ENCODE data around the gene CFAP100. TPM values are rescaled to one million over a fixed set of nuclear protein-coding genes. Genes with fewer than 3 reads are reported as not detected.
A peak's percentile ranks its signal among the peaks of the same experiment; 100 is the strongest.

The CFAP100 gene
- total RNA-seq, 2 donors from 2014 or later = not detected

GRCh38 chr3:126442094-126442855 is 47.6 kb downstream of the CFAP100 start:
- no peaks in the 10 kb centered on the region for H3K4me1 ChIP-seq
- no peaks in the 10 kb centered on the region for H3K27me3 ChIP-seq
- no peaks in the 10 kb centered on the region for H3K9me3 ChIP-seq
- peaks cover 27% of the 10 kb centered on the region for H3K36me3 ChIP-seq
- no peak overlapping the region for H3K4me3 ChIP-seq
- H3K27ac ChIP-seq = no peak overlapping the region
- TF ChIP-seq, protein P1, sequence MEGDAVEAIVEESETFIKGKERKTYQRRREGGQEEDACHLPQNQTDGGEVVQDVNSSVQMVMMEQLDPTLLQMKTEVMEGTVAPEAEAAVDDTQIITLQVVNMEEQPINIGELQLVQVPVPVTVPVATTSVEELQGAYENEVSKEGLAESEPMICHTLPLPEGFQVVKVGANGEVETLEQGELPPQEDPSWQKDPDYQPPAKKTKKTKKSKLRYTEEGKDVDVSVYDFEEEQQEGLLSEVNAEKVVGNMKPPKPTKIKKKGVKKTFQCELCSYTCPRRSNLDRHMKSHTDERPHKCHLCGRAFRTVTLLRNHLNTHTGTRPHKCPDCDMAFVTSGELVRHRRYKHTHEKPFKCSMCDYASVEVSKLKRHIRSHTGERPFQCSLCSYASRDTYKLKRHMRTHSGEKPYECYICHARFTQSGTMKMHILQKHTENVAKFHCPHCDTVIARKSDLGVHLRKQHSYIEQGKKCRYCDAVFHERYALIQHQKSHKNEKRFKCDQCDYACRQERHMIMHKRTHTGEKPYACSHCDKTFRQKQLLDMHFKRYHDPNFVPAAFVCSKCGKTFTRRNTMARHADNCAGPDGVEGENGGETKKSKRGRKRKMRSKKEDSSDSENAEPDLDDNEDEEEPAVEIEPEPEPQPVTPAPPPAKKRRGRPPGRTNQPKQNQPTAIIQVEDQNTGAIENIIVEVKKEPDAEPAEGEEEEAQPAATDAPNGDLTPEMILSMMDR (IDR thresholded peaks at IDR 0.05) = no peak
- DNase-seq (ENCODE audit: low spot score) = peak; percentile 57

DNA sequence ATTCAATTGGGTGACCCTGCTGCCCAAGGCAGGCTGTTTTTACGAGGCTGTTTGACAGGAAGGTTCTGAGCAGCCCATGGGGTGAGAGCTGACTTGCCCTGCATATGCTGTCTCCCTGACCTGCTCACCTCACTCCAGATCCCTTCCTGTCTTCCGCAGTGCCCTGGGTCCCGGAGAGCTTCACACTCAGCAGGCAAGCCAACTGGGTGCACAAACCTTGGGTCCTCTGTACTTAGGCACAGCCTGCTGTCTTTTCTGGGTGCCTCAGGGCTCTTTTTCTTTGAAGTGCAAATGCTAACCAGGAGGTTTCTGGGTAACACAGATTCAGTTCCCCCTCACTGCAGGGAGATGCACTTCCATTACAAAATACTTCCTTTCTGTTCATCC is 48.1 kb downstream of the CFAP100 start:
- H3K4me1 ChIP-seq = peaks cover 0 to 5% of the 10 kb centered on the region in 2 donors
- peak; percentile 50 for DNase-seq (ENCODE audit: low spot score)
- no peaks in the 10 kb centered on the region for H3K9me3 ChIP-seq
- no peak overlapping the region for H3K4me3 ChIP-seq
- H3K36me3 ChIP-seq = peaks cover 23% of the 10 kb centered on the region
- H3K27ac ChIP-seq = no peak overlapping the region
- TF ChIP-seq, protein P1 (IDR thresholded peaks at IDR 0.05) = no peak
- H3K27me3 ChIP-seq = no peaks in the 10 kb centered on the region

- no peaks in the 10 kb centered on the region for H3K27me3 ChIP-seq
- peak; percentile 44 for DNase-seq (ENCODE audit: low spot score)
- peaks cover 28% of the 10 kb centered on the region for H3K36me3 ChIP-seq
- H3K4me1 ChIP-seq = peaks cover 0 to 5% of the 10 kb centered on the region in 2 donors
- H3K4me3 ChIP-seq = no peak overlapping the region
- TF ChIP-seq, protein P1 (IDR thresholded peaks at IDR 0.05) = no peak
- H3K9me3 ChIP-seq = no peaks in the 10 kb centered on the region
- no peak overlapping the region for H3K27ac ChIP-seq
These were observed 50.8 kb downstream of the CFAP100 start for GRCh38 chr3:126445506-126445905.

DNA sequence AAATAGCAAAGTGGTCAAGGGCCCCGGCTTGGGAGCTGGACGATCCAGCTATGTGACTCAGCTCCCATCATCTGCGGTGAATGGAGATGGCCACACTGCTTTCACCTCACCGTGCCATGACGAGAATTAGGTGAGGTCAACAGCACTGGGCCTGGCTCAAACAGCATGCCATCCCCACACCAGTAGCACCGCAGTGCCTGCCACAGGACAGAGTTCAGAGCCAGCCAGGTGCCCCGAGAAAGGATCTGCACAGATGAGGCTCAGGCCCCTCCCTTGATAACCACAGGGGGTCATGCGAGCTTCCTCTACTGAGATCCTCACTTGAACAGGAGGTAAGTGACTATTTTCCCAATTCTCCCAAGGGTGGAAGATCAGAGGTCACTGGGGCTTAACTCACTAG is 51.6 kb downstream of the CFAP100 start:
- peaks cover 0 to 5% of the 10 kb centered on the region in 2 donors for H3K4me1 ChIP-seq
- no peak overlapping the region for H3K27ac ChIP-seq
- DNase-seq (ENCODE audit: low spot score) = peak; percentile 43
- TF ChIP-seq, protein P1 (IDR thresholded peaks at IDR 0.05) = no peak
- no peak overlapping the region for H3K4me3 ChIP-seq
- no peaks in the 10 kb centered on the region for H3K9me3 ChIP-seq
- no peaks in the 10 kb centered on the region for H3K27me3 ChIP-seq
- peaks cover 36% of the 10 kb centered on the region for H3K36me3 ChIP-seq

DNA sequence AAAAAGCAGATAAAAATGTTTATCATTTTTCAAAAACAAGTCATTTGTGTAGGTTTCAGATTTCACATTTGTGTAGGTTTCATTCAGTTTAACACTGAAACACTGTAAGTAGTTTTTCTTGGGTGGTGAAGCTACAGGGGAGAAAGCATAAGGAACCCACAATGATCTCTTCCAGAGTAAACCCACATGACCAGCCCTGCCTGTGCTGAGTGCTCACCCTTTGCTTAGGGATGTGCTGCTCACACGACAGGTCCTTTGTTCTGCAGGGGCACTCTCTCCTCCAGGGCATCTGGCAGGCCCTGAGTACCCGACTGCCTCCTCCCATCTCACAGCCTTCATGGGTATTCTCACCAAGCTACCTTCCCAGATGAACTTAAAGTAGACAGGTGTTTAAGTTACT is 52.1 kb downstream of the CFAP100 start:
- peaks cover 0 to 5% of the 10 kb centered on the region in 2 donors for H3K4me1 ChIP-seq
- DNase-seq (ENCODE audit: low spot score) = peak; percentile 43
- H3K36me3 ChIP-seq = peaks cover 40% of the 10 kb centered on the region

More for the DNA sequence above, 52.1 kb downstream of the CFAP100 start:
- no peaks in the 10 kb centered on the region for H3K9me3 ChIP-seq
- no peak overlapping the region for H3K4me3 ChIP-seq
- no peaks in the 10 kb centered on the region for H3K27me3 ChIP-seq
- H3K27ac ChIP-seq = no peak overlapping the region
- TF ChIP-seq, protein P1 (IDR thresholded peaks at IDR 0.05) = no peak
